Measurements from ENCODE around the gene MAT2A.
"Not testable (repeated sequence)": the region's sequence is repeated elsewhere in the genome, so short reads cannot be mapped to it uniquely, and the experiment has no call there.

Gene MAT2A

GRCh38 chr2:85579266-85579935 lies 40.4 kb downstream of the MAT2A start:
- DNase-seq (ENCODE audit: low spot score), result no peak

- DNase-seq (ENCODE audit: low spot score), result no peak
These were observed 41.2 kb downstream of the MAT2A start for GRCh38 chr2:85580206-85580605.

GRCh38 chr2:85582492-85582891 lies 43.5 kb downstream of the MAT2A start:
- no peak for DNase-seq (ENCODE audit: low spot score)

- DNase-seq (ENCODE audit: low spot score), result no peak
These were observed 44.8 kb downstream of the MAT2A start for GRCh38 chr2:85583667-85584353.

- peak; percentile 76 for DNase-seq (ENCODE audit: low spot score)
These were observed 45.4 kb downstream of the MAT2A start, which contains the start of gene VAMP5 for GRCh38 chr2:85584354-85584856. Gene VAMP5, plus strand, starts transcription at chr2:85584431. Its CDS starts 60 bp downstream, at chr2:85584491.

GRCh38 chr2:85584857-85585780 lies 46.2 kb downstream of the MAT2A start:
- DNase-seq (ENCODE audit: low spot score), result peak; percentile 89

GRCh38 chr2:85585781-85586105 lies 46.8 kb downstream of the MAT2A start:
- DNase-seq (ENCODE audit: low spot score), result no peak

GRCh38 chr2:85588236-85588635 lies 49.3 kb downstream of the MAT2A start:
- no peak for DNase-seq (ENCODE audit: low spot score)

- no peak for DNase-seq (ENCODE audit: low spot score)
These were observed 49.7 kb downstream of the MAT2A start for GRCh38 chr2:85588645-85589044.

GRCh38 chr2:85589181-85589580 lies 50.2 kb downstream of the MAT2A start:
- DNase-seq (ENCODE audit: low spot score), result no peak

- DNase-seq (ENCODE audit: low spot score), result no peak
These were observed 51.2 kb downstream of the MAT2A start for GRCh38 chr2:85589982-85590791.

GRCh38 chr2:85590950-85591349 lies 52.0 kb downstream of the MAT2A start:
- no peak for DNase-seq (ENCODE audit: low spot score)

GRCh38 chr2:85591563-85591962 lies 52.6 kb downstream of the MAT2A start:
- DNase-seq (ENCODE audit: low spot score), result no peak

- DNase-seq (ENCODE audit: low spot score), result not testable (repeated sequence)
These were observed 53.3 kb downstream of the MAT2A start for GRCh38 chr2:85592299-85592698.

GRCh38 chr2:85593023-85593422 lies 54.1 kb downstream of the MAT2A start:
- DNase-seq (ENCODE audit: low spot score), result no peak
